Amygdala (tissue), 56 donors: Measurements from ENCODE around the gene KCNQ5.

Experiments
- DNase-seq, 56 donors: peaks; one replicate each; lab custom pipeline; 2025; lab: John Stamatoyannopoulos, UW

The KCNQ5 gene

DNA sequence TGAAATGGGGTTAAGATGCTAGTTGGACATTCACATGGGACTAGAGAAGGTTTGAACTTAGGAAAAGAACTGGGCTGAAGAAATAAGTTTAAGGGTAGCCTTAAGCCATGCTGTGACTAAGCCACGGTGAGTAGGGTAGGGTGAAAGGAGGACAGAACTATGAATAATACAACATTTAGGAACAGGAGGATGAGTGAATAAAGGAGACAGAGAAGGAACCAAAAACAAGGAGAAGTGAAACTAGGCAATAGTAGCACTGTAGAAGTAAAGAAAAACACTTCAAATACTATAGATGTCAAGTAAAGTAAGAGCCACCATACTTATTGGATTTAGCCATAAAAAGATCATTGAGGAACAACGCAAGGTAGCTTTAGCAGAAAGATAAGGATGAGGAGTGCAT is 111.2 kb downstream of the KCNQ5 start:
- DNase-seq, result no peak

DNA sequence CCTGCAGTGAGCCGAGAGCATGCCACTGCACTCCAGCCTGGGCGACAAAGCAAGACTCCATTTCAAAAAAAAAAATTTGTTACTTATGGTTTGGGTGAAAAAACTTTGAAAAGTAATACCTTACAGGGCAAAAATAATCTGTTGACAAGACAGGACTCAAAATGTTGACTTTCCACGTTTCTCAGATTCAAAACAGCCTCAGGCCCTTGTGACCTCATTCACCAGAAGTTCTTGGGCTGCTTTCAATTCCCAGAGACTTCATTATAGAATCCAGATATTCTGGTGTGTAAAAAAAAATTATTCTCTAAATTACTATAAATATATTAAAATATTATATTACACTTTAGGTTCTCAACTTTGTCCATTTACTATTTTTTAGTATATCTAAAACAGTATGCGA is 116.2 kb downstream of the KCNQ5 start:
- no peak for DNase-seq

DNA sequence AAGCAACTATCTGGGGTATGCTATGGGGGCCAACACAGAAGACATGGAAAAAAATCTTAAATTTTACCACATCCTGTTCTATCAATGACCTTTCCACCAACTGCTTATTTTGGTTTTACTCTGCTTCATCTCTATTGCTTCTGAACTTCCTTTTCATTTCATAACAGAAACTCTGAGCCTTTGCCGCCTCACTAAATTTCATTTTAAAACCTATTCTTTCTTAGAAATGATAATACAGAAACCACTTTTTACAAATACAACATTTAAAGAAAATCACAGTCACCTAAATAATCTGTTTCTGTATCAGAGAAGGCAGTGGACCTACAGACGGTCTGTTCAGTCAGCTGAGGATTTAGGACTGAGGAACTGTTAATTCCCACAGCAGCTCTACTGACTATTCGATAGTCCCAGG is 117.5 kb downstream of the KCNQ5 start:
- DNase-seq, result no peak

DNA sequence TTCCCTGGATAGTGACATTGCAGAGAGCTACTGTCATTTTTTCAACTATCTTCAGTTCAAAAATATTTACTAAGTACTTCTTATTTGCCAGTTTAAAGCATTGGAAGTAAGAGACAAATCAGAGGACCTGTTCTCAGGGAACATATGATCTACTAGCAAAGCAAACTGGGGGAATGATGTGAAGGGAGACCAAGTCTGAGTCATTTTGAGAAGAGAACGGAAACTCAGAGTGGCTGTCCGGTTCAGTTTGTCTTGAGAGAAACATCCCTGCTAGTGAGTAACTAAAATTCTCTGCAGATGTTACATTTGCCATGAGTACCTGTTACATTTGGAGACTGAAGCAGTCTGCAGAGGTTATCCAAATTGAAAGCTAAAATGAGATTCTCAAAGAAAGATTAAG is 118.3 kb downstream of the KCNQ5 start:
- no peak for DNase-seq

GRCh38 chr6:72741083-72741482 is 119.2 kb downstream of the KCNQ5 start:
- no peak for DNase-seq

DNA sequence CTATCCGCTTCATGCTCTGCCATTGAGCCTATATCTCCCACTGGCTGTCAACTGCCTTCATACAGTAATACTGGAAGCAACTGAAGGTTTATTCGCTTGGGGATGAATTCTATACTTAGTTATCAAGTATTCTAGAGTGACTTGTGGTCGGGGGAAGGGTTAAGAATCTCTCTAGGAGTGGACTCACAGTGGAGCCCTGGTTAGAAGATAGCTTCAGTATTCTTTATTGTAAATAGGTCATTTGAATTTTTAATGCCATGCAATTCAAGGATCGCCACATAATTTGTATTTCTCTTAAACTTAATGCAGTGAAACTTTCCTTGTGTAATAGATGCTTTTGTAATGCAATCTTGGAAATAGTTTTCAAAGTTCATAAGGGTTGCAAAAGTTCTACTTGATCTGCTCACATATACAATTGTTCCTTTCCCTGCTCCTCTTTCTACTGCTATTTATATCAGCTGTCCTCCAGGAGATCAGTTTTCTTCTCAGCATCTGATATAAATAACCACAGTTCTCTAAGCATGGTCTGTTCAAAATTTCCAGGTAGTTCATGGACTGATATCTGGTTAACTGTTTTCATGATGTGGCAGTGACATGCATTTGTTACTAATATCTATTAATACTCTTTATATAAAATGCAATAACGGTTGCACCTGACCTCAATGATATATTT is 120.3 kb downstream of the KCNQ5 start:
- no peak for DNase-seq

GRCh38 chr6:72746276-72746675 is 124.4 kb downstream of the KCNQ5 start:
- DNase-seq, result no peak

DNA sequence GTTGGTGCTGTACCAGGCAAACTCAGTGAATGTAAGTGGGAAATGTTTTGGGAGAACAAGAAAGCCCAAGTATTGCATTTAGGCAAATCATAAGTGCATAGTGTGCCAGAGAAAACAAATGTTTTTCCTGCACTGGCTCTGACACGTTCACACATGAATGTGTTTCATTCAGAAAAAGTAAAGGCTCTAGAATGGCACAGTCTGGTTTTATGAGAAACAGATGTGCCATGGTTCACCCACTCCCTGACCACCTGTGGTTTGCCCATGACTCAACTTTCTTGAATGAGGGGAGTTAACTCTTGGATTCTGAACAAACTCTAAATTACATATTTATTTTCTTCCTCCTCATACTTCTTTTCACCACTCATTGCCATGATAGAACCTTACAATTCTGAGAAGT is 126.9 kb downstream of the KCNQ5 start:
- DNase-seq, result no peak

DNA sequence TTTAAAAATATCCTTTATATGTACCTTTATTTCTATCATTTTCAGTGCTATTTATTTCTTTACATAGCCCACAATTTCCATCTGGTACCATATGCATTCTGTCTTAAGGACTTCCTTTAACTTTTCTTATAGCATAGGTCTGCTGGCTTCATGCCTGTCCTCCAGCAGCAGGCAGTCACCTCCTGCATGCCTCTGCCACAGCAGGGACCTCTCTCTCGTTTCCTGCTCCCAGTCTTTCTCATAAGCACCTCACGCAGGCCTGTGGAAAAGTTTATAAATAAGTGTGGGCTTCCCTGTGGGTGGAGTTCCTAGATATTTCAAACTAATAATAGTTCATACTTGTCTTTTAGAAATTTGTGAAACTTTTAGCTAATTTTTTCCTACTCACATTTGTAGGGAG is 133.9 kb downstream of the KCNQ5 start:
- DNase-seq, result no peak

DNA sequence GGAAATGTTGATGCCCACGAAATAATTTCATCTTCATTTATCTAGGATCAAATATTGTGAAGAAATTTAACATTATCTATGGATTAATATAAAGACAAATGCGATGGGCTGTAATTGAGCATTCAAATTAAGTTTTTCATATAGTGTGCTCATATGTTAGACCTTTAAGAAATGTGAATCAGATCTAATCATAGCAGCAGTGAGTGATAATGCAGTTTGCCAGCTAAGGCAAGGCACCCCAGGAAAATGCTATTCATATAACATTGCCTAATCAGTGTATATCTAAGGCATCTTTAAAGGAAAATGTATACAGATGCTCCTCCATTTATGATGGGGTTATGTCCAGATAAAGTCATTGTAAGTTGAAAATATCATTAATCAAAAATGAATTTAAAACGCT is 135.2 kb downstream of the KCNQ5 start:
- DNase-seq, result no peak

DNA sequence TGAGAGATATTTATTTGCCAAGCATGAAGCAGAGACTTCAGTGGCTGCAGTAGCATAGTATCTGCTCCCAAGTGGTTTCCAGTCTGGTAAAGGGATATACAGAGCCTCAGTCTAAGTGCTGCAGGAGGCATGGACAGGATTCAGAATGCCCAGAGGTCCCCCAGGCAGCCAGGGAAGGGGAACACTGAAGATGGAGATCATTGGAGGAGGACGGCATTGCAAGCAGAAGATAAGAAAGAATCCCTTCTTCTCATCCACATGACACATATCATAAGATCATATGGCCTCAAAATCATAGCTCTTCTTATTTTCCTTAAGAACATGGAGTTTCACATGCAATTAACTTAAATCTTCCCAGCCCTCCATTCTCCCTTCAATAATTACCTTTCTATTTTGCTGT is 136.1 kb downstream of the KCNQ5 start:
- no peak for DNase-seq

DNA sequence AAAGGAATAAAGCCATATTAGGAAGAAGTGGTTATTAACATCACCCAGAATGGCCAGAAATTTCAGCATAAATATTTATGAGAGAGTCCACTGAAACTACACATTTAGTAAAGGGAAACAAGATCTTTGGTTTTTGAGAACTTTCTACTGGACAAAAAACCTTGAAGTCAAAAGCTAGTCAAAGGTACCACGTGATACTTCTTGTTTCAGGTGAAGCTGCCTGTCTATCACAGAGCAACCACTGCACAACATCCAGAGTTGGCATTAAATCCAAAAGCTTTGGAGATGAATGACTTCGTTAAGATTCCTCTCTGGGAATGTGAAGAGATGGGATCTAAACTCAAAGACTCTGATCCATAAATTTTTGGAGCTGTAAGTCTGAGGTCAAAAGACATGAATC is 137.0 kb downstream of the KCNQ5 start:
- DNase-seq, result no peak

DNA sequence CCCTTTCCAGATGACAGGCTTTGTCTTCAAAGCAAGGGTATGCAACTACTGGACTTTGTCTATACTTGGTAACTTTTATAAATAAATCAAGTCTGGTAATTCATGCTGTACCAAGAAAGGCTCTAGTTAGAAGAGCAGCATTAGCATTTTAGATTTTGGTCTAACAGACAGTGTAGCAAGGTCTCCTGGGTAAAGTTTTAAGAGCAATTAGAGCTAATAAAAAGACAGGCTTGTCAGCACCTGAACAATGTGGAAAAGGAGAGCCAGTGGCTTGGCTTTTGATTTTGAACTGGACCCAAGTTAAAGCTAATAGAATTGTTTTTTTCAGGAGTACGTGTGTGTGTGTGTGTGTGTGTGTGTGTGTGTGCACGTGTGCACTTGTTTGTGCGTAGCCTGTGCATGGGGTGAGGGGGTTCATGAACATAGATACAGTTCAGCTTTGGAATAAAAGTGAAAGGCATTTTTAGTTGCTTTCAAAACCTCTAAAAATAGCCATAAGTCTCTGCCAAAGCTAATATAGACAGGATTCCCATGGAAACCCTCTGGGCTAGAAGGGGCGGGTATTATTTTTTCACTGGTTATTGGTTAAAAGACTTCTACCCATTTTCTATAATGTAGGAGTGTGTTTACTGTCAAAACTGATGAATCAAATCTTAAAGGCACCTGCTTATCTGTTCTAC is 138.4 kb downstream of the KCNQ5 start:
- no peak for DNase-seq

DNA sequence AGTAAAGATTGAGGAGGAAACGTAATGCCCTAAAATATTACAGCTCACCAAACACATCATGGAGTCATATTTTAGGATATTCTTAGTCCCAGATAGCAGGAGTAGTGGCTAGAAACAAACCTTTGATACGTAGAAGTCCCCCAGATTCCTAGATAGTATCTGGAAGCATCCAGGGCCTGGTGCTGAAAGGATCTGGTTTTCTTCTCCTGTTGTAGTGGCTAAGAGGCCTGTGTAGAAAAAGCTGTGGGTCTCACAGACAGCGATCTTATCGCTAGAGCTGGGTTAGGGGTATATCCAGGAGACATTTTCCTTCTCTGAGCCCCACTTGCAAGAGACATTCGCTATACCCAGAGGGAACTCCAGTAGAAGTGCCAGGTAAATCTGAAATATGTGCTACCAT is 139.9 kb downstream of the KCNQ5 start:
- no peak for DNase-seq

DNA sequence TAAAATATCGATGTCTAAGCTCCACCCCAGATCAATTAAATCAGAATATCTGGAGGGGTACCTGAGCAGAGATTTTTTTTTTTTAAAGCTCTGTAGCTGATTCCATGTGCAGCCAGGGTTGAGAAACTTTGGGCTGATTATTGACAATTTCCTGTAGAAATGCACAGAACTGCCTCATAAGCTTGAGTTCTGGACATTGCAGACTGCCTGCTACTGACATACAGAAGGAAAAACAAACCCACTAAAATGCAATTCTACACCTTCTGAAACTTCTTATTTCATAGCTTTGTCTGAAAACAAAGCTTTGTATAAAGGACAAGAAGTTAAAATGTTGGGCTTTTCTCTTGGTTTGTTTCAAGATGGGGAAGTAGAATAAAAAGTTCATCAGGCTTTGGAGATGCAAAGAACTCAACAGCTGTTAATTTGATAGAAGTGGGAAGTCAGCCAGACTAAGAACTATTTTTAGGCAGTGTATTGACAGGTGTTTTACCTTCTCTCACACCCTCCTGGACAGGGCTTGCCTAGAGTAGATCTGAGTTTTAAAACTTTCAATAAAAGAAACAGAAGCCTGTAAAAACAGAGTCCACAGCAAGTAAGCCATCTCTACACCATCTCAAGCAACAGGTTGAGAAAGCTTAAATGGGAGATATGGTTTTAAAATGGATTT is 147.7 kb downstream of the KCNQ5 start:
- no peak for DNase-seq

DNA sequence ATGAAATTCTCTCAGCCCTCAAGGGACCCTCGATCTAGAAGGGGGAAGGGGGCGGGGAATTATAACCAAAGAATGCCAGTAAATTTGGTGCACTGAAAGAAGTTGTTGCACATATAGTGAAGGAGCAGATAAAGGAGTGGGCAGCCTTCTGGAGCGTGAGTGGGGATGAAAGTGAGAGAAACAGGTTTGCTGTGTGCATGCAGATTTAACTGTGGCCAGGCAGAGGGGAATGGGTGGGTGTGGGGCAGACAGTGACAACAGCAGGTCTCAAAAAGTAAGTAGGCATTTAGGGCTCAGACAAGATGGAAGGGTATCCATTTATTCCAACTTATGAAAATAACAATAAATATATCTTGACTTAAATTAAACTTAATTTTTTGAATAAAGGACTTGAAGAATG is 149.1 kb downstream of the KCNQ5 start:
- no peak for DNase-seq

DNA sequence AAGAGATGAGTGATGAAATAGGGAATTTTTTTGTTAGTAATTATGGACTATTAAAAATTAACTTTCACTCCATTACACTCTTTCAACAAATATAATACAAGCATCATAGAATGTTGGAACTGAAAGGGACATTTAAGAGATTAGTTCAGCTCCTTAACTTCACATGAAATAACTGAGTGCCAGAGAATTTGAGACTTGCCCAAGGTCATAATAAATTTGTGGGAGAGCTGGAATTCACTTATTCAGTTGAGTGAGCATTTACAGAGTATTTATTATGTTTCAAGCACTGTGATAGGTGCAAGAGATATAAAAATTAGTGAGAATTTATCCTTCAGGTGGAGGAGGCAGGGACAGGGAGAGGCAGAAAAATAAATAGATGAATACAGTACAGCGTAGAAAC is 154.6 kb downstream of the KCNQ5 start:
- DNase-seq, result no peak

- no peak for DNase-seq
Observed at GRCh38 chr6:72781624-72782023, 159.8 kb downstream of the KCNQ5 start.

DNA sequence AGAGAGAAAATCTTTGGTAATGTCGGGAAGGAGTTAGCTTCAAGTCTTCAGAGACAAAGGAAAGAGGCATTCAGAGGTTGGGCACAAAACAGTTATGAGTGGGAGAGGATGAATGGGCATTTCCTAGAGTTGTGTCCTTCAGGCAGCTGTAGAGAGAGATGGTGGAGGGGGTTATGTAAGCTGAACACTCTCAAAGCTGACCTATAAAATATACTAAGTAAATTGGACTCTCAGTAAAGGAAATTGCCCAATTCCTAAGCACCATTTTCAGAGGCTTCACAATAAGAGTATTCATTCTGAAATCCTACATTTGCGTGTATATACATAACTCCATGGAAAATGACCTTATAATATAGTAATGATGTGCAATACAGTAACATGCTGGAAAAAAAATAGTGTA is 161.2 kb downstream of the KCNQ5 start:
- DNase-seq, result no peak

GRCh38 chr6:72783666-72784065 is 161.8 kb downstream of the KCNQ5 start:
- DNase-seq, result no peak

GRCh38 chr6:72784071-72784470 is 162.2 kb downstream of the KCNQ5 start:
- no peak for DNase-seq

- DNase-seq, result no peak
Observed at GRCh38 chr6:72784581-72784980, 162.7 kb downstream of the KCNQ5 start.
